Neuronal stem cell (in vitro differentiated cells): Measurements from ENCODE around the gene POMP.

Experiments used
- DNase-seq: peaks from one replicate; pipeline ENCODE4 v3.0.0-alpha.2; 2013; ENCODE audit warnings: low spot score
- H2AFZ ChIP-seq: one replicate; pipeline ENCODE4 v1.6.1; 2013; ENCODE audit warnings: mild to moderate bottlenecking, low read length, inconsistent platforms
- H2AK5ac ChIP-seq: 2 replicates; pipeline ENCODE4 v1.6.1; 2013; ENCODE audit warnings: low read depth, mild to moderate bottlenecking, inconsistent platforms, low read length, moderate library complexity, mixed read lengths
- H2BK120ac ChIP-seq: 2 replicates; pipeline ENCODE4 v1.6.1; 2013; ENCODE audit warnings: low read depth, mild to moderate bottlenecking, inconsistent platforms, low read length, moderate library complexity, mixed read lengths
- H2BK12ac ChIP-seq: one replicate; pipeline ENCODE4 v1.6.1; 2013; ENCODE audit warnings: low read length, inconsistent platforms
- H2BK15ac ChIP-seq: 2 replicates; pipeline ENCODE4 v1.6.1; 2013; ENCODE audit warnings: mild to moderate bottlenecking, low read length, inconsistent platforms, mixed read lengths
- H2BK5ac ChIP-seq: one replicate; pipeline ENCODE4 v1.6.1; 2013; ENCODE audit warnings: inconsistent platforms, mild to moderate bottlenecking, low read length, moderate library complexity
- H3K14ac ChIP-seq: one replicate; pipeline ENCODE4 v1.6.1; 2013; ENCODE audit warnings: low read length, inconsistent platforms
- H3K18ac ChIP-seq: 2 replicates; pipeline ENCODE4 v1.6.1; 2013; ENCODE audit warnings: low read length, inconsistent platforms
- H3K23ac ChIP-seq: 2 replicates; pipeline ENCODE4 v1.6.1; 2013; ENCODE audit warnings: low read depth, mild to moderate bottlenecking, mixed read lengths, low read length, inconsistent platforms; ENCODE audit not compliant: poor library complexity
- H3K27ac ChIP-seq: replicated peaks from 3 replicates; pipeline ENCODE4 v1.5.1; 2013; ENCODE audit warnings: low read length, inconsistent platforms
- H3K27me3 ChIP-seq, 3 experiments: 2 replicates each; pipeline ENCODE4 v1.6.1; 2013; ENCODE audit warnings: low read length in 3 of 3, mild to moderate bottlenecking in 2 of 3, inconsistent platforms in 1 of 3, low read depth in 1 of 3, mixed read lengths in 1 of 3, moderate library complexity in 1 of 3; ENCODE audit not compliant: control insufficient read depth in 3 of 3, insufficient read depth in 3 of 3
- H3K36me3 ChIP-seq, 2 donors: replicated peaks in 1 of 2; 2 replicates each; pipeline ENCODE4 v1.6.1; 2013; ENCODE audit warnings: low read length in 2 of 2; ENCODE audit not compliant: control insufficient read depth in 2 of 2, insufficient read depth in 2 of 2
- H3K4ac ChIP-seq: 2 replicates; pipeline ENCODE4 v1.6.1; 2013; ENCODE audit warnings: inconsistent platforms, mild to moderate bottlenecking, low read length, moderate library complexity
- H3K4me1 ChIP-seq, 2 donors: 1 replicate in 1 of 2; 2 replicates in 1 of 2; pipeline ENCODE4 v1.6.1; 2013; ENCODE audit warnings: low read length in 2 of 2, low read depth in 1 of 2; ENCODE audit not compliant: control insufficient read depth in 2 of 2, insufficient read depth in 1 of 2
- H3K4me2 ChIP-seq: one replicate; pipeline ENCODE4 v1.6.1; 2013; ENCODE audit warnings: mild to moderate bottlenecking, low read length, inconsistent platforms; ENCODE audit not compliant: insufficient read depth, poor library complexity, severe bottlenecking
- H3K4me3 ChIP-seq, 2 donors: 2 replicates each; pipeline ENCODE4 v1.5.1; 2013; ENCODE audit warnings: low read length in 2 of 2, mild to moderate bottlenecking in 2 of 2, inconsistent platforms in 1 of 2, moderate library complexity in 1 of 2
- H3K79me1 ChIP-seq: one replicate; pipeline ENCODE4 v1.6.1; 2013; ENCODE audit warnings: low read depth, mild to moderate bottlenecking, inconsistent platforms, low read length, moderate library complexity
- H3K9ac ChIP-seq: one replicate; pipeline ENCODE4 v1.6.1; 2013; ENCODE audit warnings: mild to moderate bottlenecking, low read depth, low read length, inconsistent platforms; ENCODE audit not compliant: poor library complexity
- H3K9me3 ChIP-seq, 2 donors: replicated peaks in 1 of 2; 2 replicates each; pipeline versions ENCODE3 to v1.6.1; 2013; ENCODE audit warnings: low read length in 2 of 2, mild to moderate bottlenecking in 2 of 2, inconsistent platforms in 1 of 2, low read depth in 1 of 2, mixed read lengths in 1 of 2, moderate library complexity in 1 of 2; ENCODE audit not compliant: control insufficient read depth in 2 of 2, insufficient read depth in 1 of 2
- H4K8ac ChIP-seq: one replicate; pipeline ENCODE4 v1.6.1; 2013; ENCODE audit warnings: low read depth, mild to moderate bottlenecking, inconsistent platforms, low read length, moderate library complexity
- H4K91ac ChIP-seq: one replicate; pipeline ENCODE4 v1.6.1; 2013; ENCODE audit warnings: low read length, low read depth, mild to moderate bottlenecking, inconsistent platforms; ENCODE audit not compliant: poor library complexity
- WGBS, 2 donors: extraction: QIAGEN DNeasy Blood & Tissue Kit; methylation state at CpG; one replicate each; pipeline ENCODE4 v1.1.7; 2013; ENCODE audit warnings: missing lambda C conversion rate in 2 of 2, mixed read lengths in 1 of 2; ENCODE audit not compliant: insufficient read length in 2 of 2, insufficient replicate concordance in 1 of 2; ENCODE audit errors: extremely low coverage in 2 of 2; 5-methylcytosine and 5-hydroxymethylcytosine counted together

POMP gene

GRCh38 chr13:28718543-28719226, 59.8 kb downstream of the POMP start, which contains the start of gene SLC46A3:
Gene SLC46A3, minus strand, starts transcription at chr13:28718970. Its CDS starts 972 bp downstream, at chr13:28717998.
- peak within 1 kb of the TSS; percentile 93 for H2AFZ ChIP-seq
- H2AK5ac ChIP-seq: no peak within 1 kb of the TSS
- no peak within 1 kb of the TSS for H3K23ac ChIP-seq
- no peak within 1 kb of the TSS for H4K91ac ChIP-seq
- no CpG with 5 or more reads among the region's 78 CpGs for WGBS, 2 donors
- no peaks in the 10 kb centered on the region for H3K9me3 ChIP-seq
- H3K9ac ChIP-seq: peak within 1 kb of the TSS; percentile 85
- H3K79me1 ChIP-seq: no peaks in the 10 kb centered on the region
- H3K4me3 ChIP-seq: peak within 1 kb of the TSS; percentile 50 to 86
- H4K8ac ChIP-seq: no peak within 1 kb of the TSS
- H3K27ac ChIP-seq: no peak within 1 kb of the TSS
- DNase-seq: peak; percentile 95
- H3K14ac ChIP-seq: peak within 1 kb of the TSS; percentile 23
- peaks cover 0 to 37% (median 19%) of the 10 kb centered on the region in 3 experiments for H3K27me3 ChIP-seq
- no peak within 1 kb of the TSS for H2BK12ac ChIP-seq
- peak within 1 kb of the TSS; percentile 99 for H3K4me2 ChIP-seq
- no peak within 1 kb of the TSS for H2BK15ac ChIP-seq
- H2BK5ac ChIP-seq: no peak within 1 kb of the TSS
- H3K4me1 ChIP-seq: peaks cover 0 to 1% of the 10 kb centered on the region in 2 donors
- no peak within 1 kb of the TSS for H2BK120ac ChIP-seq
- H3K18ac ChIP-seq: peak within 1 kb of the TSS; percentile 86
- no peaks in the 10 kb centered on the region for H3K36me3 ChIP-seq
- H3K4ac ChIP-seq: no peak within 1 kb of the TSS

GRCh38 chr13:28719227-28720055, 60.5 kb downstream of the POMP start:
- no peak overlapping the region for H3K27ac ChIP-seq
- H3K4me2 ChIP-seq: peak overlapping the region; percentile 56
- no CpG with 5 or more reads among the region's 15 CpGs for WGBS, 2 donors
- no peak overlapping the region for H4K8ac ChIP-seq
- H4K91ac ChIP-seq: no peak overlapping the region
- H3K79me1 ChIP-seq: no peaks in the 10 kb centered on the region
- H2AFZ ChIP-seq: peak overlapping the region; percentile 93
- H2BK12ac ChIP-seq: no peak overlapping the region
- no peak overlapping the region for H2BK15ac ChIP-seq
- peaks cover 0 to 1% of the 10 kb centered on the region in 2 donors for H3K4me1 ChIP-seq
- H3K23ac ChIP-seq: no peak overlapping the region
- no peak overlapping the region for H2AK5ac ChIP-seq
- H2BK5ac ChIP-seq: no peak overlapping the region
- no peak overlapping the region for H3K18ac ChIP-seq
- H3K36me3 ChIP-seq: no peaks in the 10 kb centered on the region
- H3K27me3 ChIP-seq: peaks cover 0 to 37% (median 19%) of the 10 kb centered on the region in 3 experiments
- H2BK120ac ChIP-seq: no peak overlapping the region
- no peak overlapping the region for H3K4ac ChIP-seq
- H3K9me3 ChIP-seq: no peaks in the 10 kb centered on the region
- no peak overlapping the region for H3K14ac ChIP-seq
- H3K4me3 ChIP-seq: peak overlapping the region; percentile 50 to 81
- H3K9ac ChIP-seq: no peak overlapping the region
- no peak for DNase-seq

- no peak overlapping the region for H2BK5ac ChIP-seq
- no peak overlapping the region for H3K18ac ChIP-seq
- H3K27ac ChIP-seq: no peak overlapping the region
- H3K9me3 ChIP-seq: no peaks in the 10 kb centered on the region
- H2BK15ac ChIP-seq: no peak overlapping the region
- H3K4me2 ChIP-seq: no peak overlapping the region
- DNase-seq: no peak
- H3K23ac ChIP-seq: no peak overlapping the region
- H2BK12ac ChIP-seq: no peak overlapping the region
- H2AK5ac ChIP-seq: no peak overlapping the region
- no peak overlapping the region for H3K4ac ChIP-seq
- H3K4me3 ChIP-seq: no peak overlapping the region
- peaks cover 0 to 13% (median 0%) of the 10 kb centered on the region in 3 experiments for H3K27me3 ChIP-seq
- no peak overlapping the region for H4K91ac ChIP-seq
- no peaks in the 10 kb centered on the region for H3K79me1 ChIP-seq
- no peak overlapping the region for H3K9ac ChIP-seq
- H2BK120ac ChIP-seq: no peak overlapping the region
- H3K14ac ChIP-seq: no peak overlapping the region
- no peak overlapping the region for H4K8ac ChIP-seq
- WGBS, 2 donors: no CpG with 5 or more reads among the region's 22 CpGs
- no peaks in the 10 kb centered on the region for H3K36me3 ChIP-seq
- no peak overlapping the region for H2AFZ ChIP-seq
- no peaks in the 10 kb centered on the region for H3K4me1 ChIP-seq
Measured at GRCh38 chr13:28723806-28724205, 64.9 kb downstream of the POMP start.

- Histone ChIP-seq H2BK12ac (no peak overlapping the region), H2BK5ac (no peak overlapping the region), H2BK15ac (no peak overlapping the region), H3K18ac (no peak overlapping the region), H3K27me3 (peaks cover 0 to 4% (median 0%) of the 10 kb centered on the region in 3 experiments), H3K4me2 (no peak overlapping the region), H3K27ac (no peak overlapping the region), H2AFZ (no peak overlapping the region), H3K4ac (no peak overlapping the region), H3K14ac (no peak overlapping the region), H2BK120ac (no peak overlapping the region), H3K9ac (no peak overlapping the region), H3K4me3 (no peak overlapping the region), H3K4me1 (no peaks in the 10 kb centered on the region), H3K36me3 (no peaks in the 10 kb centered on the region), H2AK5ac (no peak overlapping the region), H3K9me3 (no peaks in the 10 kb centered on the region), H3K79me1 (no peaks in the 10 kb centered on the region), H3K23ac (no peak overlapping the region), H4K91ac (no peak overlapping the region), H4K8ac (no peak overlapping the region)
- no CpG with 5 or more reads among the region's 3 CpGs for WGBS, 2 donors
- DNase-seq: no peak
Measured at GRCh38 chr13:28725046-28725610, 66.2 kb downstream of the POMP start.
